GM12878 (cell line): ENCODE results near the gene RBM26. TPM values are rescaled to one million over a fixed set of nuclear protein-coding genes. Genes with fewer than 3 reads are reported as not detected.

Source experiments
- ATAC-seq: fragments of 200-7000 bp; cut with Tn5 transposase; 3 replicates; pipeline ENCODE4 v1.9.1; 2020; ENCODE audit warnings: mild to moderate bottlenecking, moderate library complexity
- BruUV-seq: library from RNA; stranded (reverse); fragments of 400-500 nt; replicated peaks from 2 replicates; lab custom pipeline; 2021; lab: Mats Ljungman, UMichigan
- CTCF ChIA-PET: fragments of 300-600 bp; sonication (Branson Sonifier 250); formaldehyde crosslinking; extraction: SDS; loops from one replicate; lab custom pipeline; 2021; ENCODE audit warnings: inconsistent platforms; lab: Yijun Ruan, JAX
- POLR2A ChIA-PET: fragments of 350-600 bp; formaldehyde crosslinking; extraction: SDS; loops from one replicate; lab custom pipeline; 2021; ENCODE audit warnings: inconsistent platforms; lab: Charles Lee
- RAD21 ChIA-PET: fragments of 300-600 bp; sonication (Branson Sonifier 250); formaldehyde crosslinking; loops from one replicate; lab custom pipeline; 2023; ENCODE audit warnings: antibody characterized with exemption; ENCODE audit not compliant: unreplicated experiment; lab: Charles Lee
- SMC1A ChIA-PET: fragments of 300-600 bp; sonication (Branson Sonifier 250); formaldehyde crosslinking; loops from one replicate; lab custom pipeline; 2023; ENCODE audit not compliant: unreplicated experiment, uncharacterized antibody; lab: Charles Lee
- DNase-seq: peaks from one replicate; pipeline ENCODE4 v3.0.0-alpha.2; 2011; ENCODE audit warnings: low read depth, low spot score
- FAIRE-seq: peaks from 3 replicates; lab custom pipeline; 2011; peaks lifted over from hg19 to GRCh38; lab: Jason Lieb, UNC
- H2AFZ ChIP-seq: 2 replicates; pipeline ENCODE4 v1.6.0; 2011; ENCODE audit warnings: low read depth, low read length, control low read depth; ENCODE audit not compliant: control insufficient read depth
- H3K27ac ChIP-seq: 2 replicates; pipeline ENCODE4 v1.5.1; 2011; ENCODE audit warnings: control low read depth; ENCODE audit not compliant: control insufficient read depth, insufficient read depth
- H3K27me3 ChIP-seq, 2 experiments: replicated peaks in 1 of 2; 2 replicates each; pipeline versions ENCODE4 v1.6.0 to v1.6.1; 2011; ENCODE audit warnings: low read length in 1 of 2; ENCODE audit not compliant: control insufficient read depth in 2 of 2, insufficient read depth in 2 of 2
- H3K36me3 ChIP-seq, 2 experiments: 2 replicates each; pipeline ENCODE4 v1.5.1; 2011; ENCODE audit warnings: low read length in 1 of 2; ENCODE audit not compliant: control insufficient read depth in 2 of 2, insufficient read depth in 2 of 2
- H3K4me1 ChIP-seq: 2 replicates; pipeline ENCODE4 v1.6.1; 2011; ENCODE audit warnings: mild to moderate bottlenecking, low read length, moderate library complexity, mixed read lengths; ENCODE audit not compliant: control insufficient read depth, insufficient read depth
- H3K4me2 ChIP-seq: 2 replicates; pipeline ENCODE4 v1.6.0; 2011; ENCODE audit warnings: control low read depth; ENCODE audit not compliant: control insufficient read depth, insufficient read depth
- H3K4me3 ChIP-seq: fragments of 200-600 bp; sonication (generic); 2 replicates; pipeline ENCODE4 v1.5.1; 2016
- H3K79me2 ChIP-seq: 2 replicates; pipeline ENCODE4 v1.6.0; 2011; ENCODE audit warnings: low read length; ENCODE audit not compliant: control insufficient read depth, insufficient read depth
- H3K9ac ChIP-seq: 2 replicates; pipeline ENCODE4 v1.8.0; 2011; ENCODE audit warnings: low read length, control low read depth, mixed read lengths; ENCODE audit not compliant: control insufficient read depth, insufficient read depth
- H3K9me3 ChIP-seq: replicated peaks from 3 replicates; pipeline ENCODE4 v1.5.1; 2011; ENCODE audit warnings: mild to moderate bottlenecking, low read length; ENCODE audit not compliant: control insufficient read depth, insufficient read depth
- H4K20me1 ChIP-seq: 2 replicates; pipeline ENCODE4 v1.6.0; 2011; ENCODE audit not compliant: control insufficient read depth, insufficient read depth
- BHLHE40 ChIP-seq, 2 experiments: fragments of 450-650 bp in 1 of 2; IDR thresholded peaks; 2 replicates each; pipeline ENCODE4 v1.6.1; 2011 to 2017; ENCODE audit warnings: low read depth in 2 of 2, borderline replicate concordance in 1 of 2, improper control_type of control experiment in 1 of 2, low read length in 1 of 2, mild to moderate bottlenecking in 1 of 2
- CUX1 ChIP-seq: IDR thresholded peaks from 2 replicates; pipeline ENCODE4 v1.6.1; 2012; ENCODE audit warnings: improper control_type of control experiment, low read depth, low read length; ENCODE audit not compliant: insufficient replicate concordance
- NBN ChIP-seq: fragments of 450-650 bp; IDR thresholded peaks from 2 replicates; pipeline ENCODE4 v1.6.1; 2016
- NR2F1 ChIP-seq: fragments of 450-650 bp; conservative IDR thresholded peaks from 2 replicates; pipeline ENCODE4 v1.6.1; 2017; ENCODE audit warnings: mild to moderate bottlenecking
- RELB ChIP-seq: fragments of 450-650 bp; IDR thresholded peaks from 2 replicates; pipeline ENCODE4 v1.6.1; 2017; ENCODE audit warnings: low read depth, mild to moderate bottlenecking, moderate library complexity
- YBX1 ChIP-seq: fragments of 450-650 bp; IDR thresholded peaks from 2 replicates; pipeline ENCODE4 v1.6.1; 2016; ENCODE audit warnings: antibody characterized with exemption
- in situ Hi-C: fragments of 300-500 bp; cut with MboI; formaldehyde crosslinking; loops from 9 replicates; pipeline ENCODE4 v1.14.3; 2018; ENCODE audit warnings: mixed read lengths
- intact Hi-C: fragments of 100-400 bp; cut with micrococcal nuclease; formaldehyde crosslinking; loops from one replicate; pipeline ENCODE4 v1.14.2; 2022; ENCODE audit not compliant: unreplicated experiment
- polyA plus RNA-seq, 11 experiments: library from polyadenylated mRNA; depleted of rRNA in 4 of 11; unstranded in 6 of 11; stranded (reverse) in 5 of 11; fragments of >200 nt; fragmentation: Nextera tagmentation in 4 of 11; fragmentation: Illumina TruSeq in 1 of 11; extraction: Ambion mirVana in 4 of 11; extraction: Trizol in 1 of 11; gene quantifications; 1 replicate in 1 of 11; 2 replicates in 10 of 11; pipeline versions ENCODE4 v1.2.1 to v1.2.3, GENCODE V29; 2011 to 2016; ENCODE audit warnings: inconsistent platforms in 2 of 11, missing spikeins in 2 of 11, low read depth in 1 of 11
- total RNA-seq, 4 experiments: library from RNA; depleted of rRNA in 3 of 4; stranded (reverse); fragments of >200 nt in 3 of 4; fragmentation: Illumina TruSeq in 1 of 4; extraction: Trizol in 1 of 4; gene quantifications; 2 replicates each; pipeline versions ENCODE4 v1.2.1 to v1.2.3, GENCODE V29; 2013 to 2021
- TF ChIP-seq, protein P1 (sequence below): IDR thresholded peaks from 2 replicates; pipeline ENCODE4 v1.6.1; 2012; ENCODE audit warnings: low read length, inconsistent platforms
- TF ChIP-seq, protein P2 (sequence below): fragments of 450-650 bp; IDR thresholded peaks from 2 replicates; pipeline ENCODE4 v1.6.1; 2018; ENCODE audit warnings: mild to moderate bottlenecking, low read depth, moderate library complexity; ENCODE audit not compliant: partially characterized antibody
- TF ChIP-seq, protein P3 (sequence below): fragments of 150-350 bp; IDR thresholded peaks from 2 replicates; pipeline ENCODE4 v1.6.1; 2016; ENCODE audit warnings: low read depth, low read length

The RBM26 gene
- total and polyA plus RNA-seq, 10 of the 15 experiments (the other 5 are each of a cell fraction or from before 2014, with no cell fraction given), result 17.6 to 71.3 (median 38.9) TPM

GRCh38 chr13:79417741-79418140 is 11.7 kb upstream of the RBM26 start:
- Histone ChIP-seq H3K9ac (no peak overlapping the region), H3K4me2 (no peak overlapping the region), H3K4me1 (no peaks in the 10 kb centered on the region), H3K27ac (no peak overlapping the region), H3K36me3 (no peaks in the 10 kb centered on the region), H4K20me1 (no peaks in the 10 kb centered on the region), H2AFZ (no peak overlapping the region), H3K79me2 (no peaks in the 10 kb centered on the region), H3K9me3 (no peaks in the 10 kb centered on the region), H3K27me3 (no peaks in the 10 kb centered on the region), H3K4me3 (no peak overlapping the region)
- FAIRE-seq, result no peak
- ChIA-PET SMC1A (interaction anchor here (4.3 kb wide), 1 partner anchor 123 kb away, joined by 19 read pairs; no protein-coding TSS in a partner anchor), CTCF (interaction anchor here (1.0 to 3.6 kb wide), 2 partner anchors 123 to 125 kb away, joined by 3 to 21 read pairs; no protein-coding TSS in a partner anchor), RAD21 (interaction anchor here (1.1 kb wide), 1 partner anchor 124 kb away, joined by 3 read pairs; no protein-coding TSS in a partner anchor), POLR2A (no interaction called here)
- DNase-seq, result no peak
- in situ Hi-C loops (no loop called here), intact Hi-C loops (no loop called here)
- BruUV-seq, result no TSS peak
- no peak for ATAC-seq
- TF ChIP-seq, protein P1, sequence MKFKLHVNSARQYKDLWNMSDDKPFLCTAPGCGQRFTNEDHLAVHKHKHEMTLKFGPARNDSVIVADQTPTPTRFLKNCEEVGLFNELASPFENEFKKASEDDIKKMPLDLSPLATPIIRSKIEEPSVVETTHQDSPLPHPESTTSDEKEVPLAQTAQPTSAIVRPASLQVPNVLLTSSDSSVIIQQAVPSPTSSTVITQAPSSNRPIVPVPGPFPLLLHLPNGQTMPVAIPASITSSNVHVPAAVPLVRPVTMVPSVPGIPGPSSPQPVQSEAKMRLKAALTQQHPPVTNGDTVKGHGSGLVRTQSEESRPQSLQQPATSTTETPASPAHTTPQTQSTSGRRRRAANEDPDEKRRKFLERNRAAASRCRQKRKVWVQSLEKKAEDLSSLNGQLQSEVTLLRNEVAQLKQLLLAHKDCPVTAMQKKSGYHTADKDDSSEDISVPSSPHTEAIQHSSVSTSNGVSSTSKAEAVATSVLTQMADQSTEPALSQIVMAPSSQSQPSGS, result no peak
- no peak for TF ChIP-seq YBX1
- no peak for TF ChIP-seq NBN
- TF ChIP-seq, protein P2, sequence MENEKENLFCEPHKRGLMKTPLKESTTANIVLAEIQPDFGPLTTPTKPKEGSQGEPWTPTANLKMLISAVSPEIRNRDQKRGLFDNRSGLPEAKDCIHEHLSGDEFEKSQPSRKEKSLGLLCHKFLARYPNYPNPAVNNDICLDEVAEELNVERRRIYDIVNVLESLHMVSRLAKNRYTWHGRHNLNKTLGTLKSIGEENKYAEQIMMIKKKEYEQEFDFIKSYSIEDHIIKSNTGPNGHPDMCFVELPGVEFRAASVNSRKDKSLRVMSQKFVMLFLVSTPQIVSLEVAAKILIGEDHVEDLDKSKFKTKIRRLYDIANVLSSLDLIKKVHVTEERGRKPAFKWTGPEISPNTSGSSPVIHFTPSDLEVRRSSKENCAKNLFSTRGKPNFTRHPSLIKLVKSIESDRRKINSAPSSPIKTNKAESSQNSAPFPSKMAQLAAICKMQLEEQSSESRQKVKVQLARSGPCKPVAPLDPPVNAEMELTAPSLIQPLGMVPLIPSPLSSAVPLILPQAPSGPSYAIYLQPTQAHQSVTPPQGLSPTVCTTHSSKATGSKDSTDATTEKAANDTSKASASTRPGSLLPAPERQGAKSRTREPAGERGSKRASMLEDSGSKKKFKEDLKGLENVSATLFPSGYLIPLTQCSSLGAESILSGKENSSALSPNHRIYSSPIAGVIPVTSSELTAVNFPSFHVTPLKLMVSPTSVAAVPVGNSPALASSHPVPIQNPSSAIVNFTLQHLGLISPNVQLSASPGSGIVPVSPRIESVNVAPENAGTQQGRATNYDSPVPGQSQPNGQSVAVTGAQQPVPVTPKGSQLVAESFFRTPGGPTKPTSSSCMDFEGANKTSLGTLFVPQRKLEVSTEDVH, result no peak
- no peak for TF ChIP-seq RELB
- no peak for TF ChIP-seq NR2F1
- no peak for TF ChIP-seq BHLHE40 (IDR thresholded peaks at IDR 0.05; ENCODE audit: borderline replicate concordance in 1 of 2, low read depth in 2 of 2, low read length in 1 of 2)
- TF ChIP-seq, protein P3, sequence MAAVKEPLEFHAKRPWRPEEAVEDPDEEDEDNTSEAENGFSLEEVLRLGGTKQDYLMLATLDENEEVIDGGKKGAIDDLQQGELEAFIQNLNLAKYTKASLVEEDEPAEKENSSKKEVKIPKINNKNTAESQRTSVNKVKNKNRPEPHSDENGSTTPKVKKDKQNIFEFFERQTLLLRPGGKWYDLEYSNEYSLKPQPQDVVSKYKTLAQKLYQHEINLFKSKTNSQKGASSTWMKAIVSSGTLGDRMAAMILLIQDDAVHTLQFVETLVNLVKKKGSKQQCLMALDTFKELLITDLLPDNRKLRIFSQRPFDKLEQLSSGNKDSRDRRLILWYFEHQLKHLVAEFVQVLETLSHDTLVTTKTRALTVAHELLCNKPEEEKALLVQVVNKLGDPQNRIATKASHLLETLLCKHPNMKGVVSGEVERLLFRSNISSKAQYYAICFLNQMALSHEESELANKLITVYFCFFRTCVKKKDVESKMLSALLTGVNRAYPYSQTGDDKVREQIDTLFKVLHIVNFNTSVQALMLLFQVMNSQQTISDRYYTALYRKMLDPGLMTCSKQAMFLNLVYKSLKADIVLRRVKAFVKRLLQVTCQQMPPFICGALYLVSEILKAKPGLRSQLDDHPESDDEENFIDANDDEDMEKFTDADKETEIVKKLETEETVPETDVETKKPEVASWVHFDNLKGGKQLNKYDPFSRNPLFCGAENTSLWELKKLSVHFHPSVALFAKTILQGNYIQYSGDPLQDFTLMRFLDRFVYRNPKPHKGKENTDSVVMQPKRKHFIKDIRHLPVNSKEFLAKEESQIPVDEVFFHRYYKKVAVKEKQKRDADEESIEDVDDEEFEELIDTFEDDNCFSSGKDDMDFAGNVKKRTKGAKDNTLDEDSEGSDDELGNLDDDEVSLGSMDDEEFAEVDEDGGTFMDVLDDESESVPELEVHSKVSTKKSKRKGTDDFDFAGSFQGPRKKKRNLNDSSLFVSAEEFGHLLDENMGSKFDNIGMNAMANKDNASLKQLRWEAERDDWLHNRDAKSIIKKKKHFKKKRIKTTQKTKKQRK, result no peak
- no peak for TF ChIP-seq CUX1
